Measurements from ENCODE around the gene RHBDD3.

DNA sequence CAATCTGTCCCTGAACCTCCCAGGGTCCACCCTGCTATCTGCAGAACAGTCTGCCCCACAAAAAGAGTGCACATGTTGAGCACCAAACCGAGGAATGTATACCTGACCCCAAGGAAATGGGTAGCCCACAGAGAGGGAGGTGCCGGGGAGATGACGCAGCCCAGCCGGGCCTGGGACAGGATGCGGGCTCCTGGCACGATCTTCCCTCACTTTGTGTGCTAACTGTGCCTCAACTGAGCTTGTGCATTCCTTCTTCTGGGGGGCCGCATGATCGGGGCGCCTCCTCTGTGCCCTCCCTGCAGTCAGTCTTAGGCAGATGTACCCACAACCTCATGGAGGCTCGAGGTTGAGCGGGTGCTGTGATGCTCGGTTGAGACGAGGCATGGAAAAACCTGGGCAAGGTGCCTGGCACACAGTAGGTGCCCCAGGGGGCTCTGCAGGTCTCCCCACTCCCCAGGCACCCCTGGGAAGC, 41.0 kb upstream of the RHBDD3 start:
- TF ChIP-seq, protein P1, sequence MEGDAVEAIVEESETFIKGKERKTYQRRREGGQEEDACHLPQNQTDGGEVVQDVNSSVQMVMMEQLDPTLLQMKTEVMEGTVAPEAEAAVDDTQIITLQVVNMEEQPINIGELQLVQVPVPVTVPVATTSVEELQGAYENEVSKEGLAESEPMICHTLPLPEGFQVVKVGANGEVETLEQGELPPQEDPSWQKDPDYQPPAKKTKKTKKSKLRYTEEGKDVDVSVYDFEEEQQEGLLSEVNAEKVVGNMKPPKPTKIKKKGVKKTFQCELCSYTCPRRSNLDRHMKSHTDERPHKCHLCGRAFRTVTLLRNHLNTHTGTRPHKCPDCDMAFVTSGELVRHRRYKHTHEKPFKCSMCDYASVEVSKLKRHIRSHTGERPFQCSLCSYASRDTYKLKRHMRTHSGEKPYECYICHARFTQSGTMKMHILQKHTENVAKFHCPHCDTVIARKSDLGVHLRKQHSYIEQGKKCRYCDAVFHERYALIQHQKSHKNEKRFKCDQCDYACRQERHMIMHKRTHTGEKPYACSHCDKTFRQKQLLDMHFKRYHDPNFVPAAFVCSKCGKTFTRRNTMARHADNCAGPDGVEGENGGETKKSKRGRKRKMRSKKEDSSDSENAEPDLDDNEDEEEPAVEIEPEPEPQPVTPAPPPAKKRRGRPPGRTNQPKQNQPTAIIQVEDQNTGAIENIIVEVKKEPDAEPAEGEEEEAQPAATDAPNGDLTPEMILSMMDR (tag by site-specific recombination; IDR thresholded peaks at IDR 0.05): no peak
- TF ChIP-seq ZNF76 (tag by site-specific recombination; IDR thresholded peaks at IDR 0.05; ENCODE audit: borderline replicate concordance, low read depth) (no peak), ZNF501 (tag by site-specific recombination; IDR thresholded peaks at IDR 0.05) (no peak), ZBTB1 (tag by site-specific recombination; IDR thresholded peaks at IDR 0.05) (no peak), ZNF202 (tag by site-specific recombination; IDR thresholded peaks at IDR 0.05; ENCODE audit: borderline replicate concordance) (no peak)
- TF ChIP-seq, protein P2, sequence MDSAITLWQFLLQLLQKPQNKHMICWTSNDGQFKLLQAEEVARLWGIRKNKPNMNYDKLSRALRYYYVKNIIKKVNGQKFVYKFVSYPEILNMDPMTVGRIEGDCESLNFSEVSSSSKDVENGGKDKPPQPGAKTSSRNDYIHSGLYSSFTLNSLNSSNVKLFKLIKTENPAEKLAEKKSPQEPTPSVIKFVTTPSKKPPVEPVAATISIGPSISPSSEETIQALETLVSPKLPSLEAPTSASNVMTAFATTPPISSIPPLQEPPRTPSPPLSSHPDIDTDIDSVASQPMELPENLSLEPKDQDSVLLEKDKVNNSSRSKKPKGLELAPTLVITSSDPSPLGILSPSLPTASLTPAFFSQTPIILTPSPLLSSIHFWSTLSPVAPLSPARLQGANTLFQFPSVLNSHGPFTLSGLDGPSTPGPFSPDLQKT (IDR thresholded peaks at IDR 0.05; ENCODE audit: borderline replicate concordance, low read depth, low read length): no peak

Measured in HEK293 (cell line).